HCT116 (cell line): ENCODE results near the gene TNFRSF25. TPM values are rescaled to one million over a fixed set of nuclear protein-coding genes. Genes with fewer than 3 reads are reported as not detected.

Source experiments
- ATAC-seq: fragments of 200-7000 bp; cut with Tn5 transposase; 2 replicates; pipeline ENCODE4 v1.9.1; 2020; ENCODE audit warnings: mild to moderate bottlenecking, moderate library complexity
- BruUV-seq: library from RNA; stranded (reverse); fragments of 400-500 nt; replicated peaks from 2 replicates; lab custom pipeline; 2021; lab: Mats Ljungman, UMichigan
- CTCF ChIA-PET: fragments of 300-600 bp; sonication (Branson Sonifier 250); formaldehyde crosslinking; loops from one replicate; lab custom pipeline; 2021; ENCODE audit warnings: antibody characterized with exemption; lab: Charles Lee
- POLR2A ChIA-PET: fragments of 300-600, 350-600 bp; sonication (Branson Sonifier 250); formaldehyde crosslinking; loops from one replicate; lab custom pipeline; 2021; ENCODE audit warnings: antibody characterized with exemption; lab: Charles Lee
- RAD21 ChIA-PET, 2 experiments: fragments of 300-600 bp; sonication (Branson Sonifier 250); formaldehyde crosslinking; loops; one replicate each; lab custom pipeline; 2023; ENCODE audit warnings: low total read pairs in 2 of 2; ENCODE audit not compliant: uncharacterized antibody in 2 of 2, unreplicated experiment in 2 of 2, low non-redundant PET in 1 of 2; lab: Charles Lee
- DNase-seq: peaks from one replicate; pipeline ENCODE4 v3.0.0-alpha.2; 2010; ENCODE audit warnings: low read depth, low spot score
- H2AFZ ChIP-seq: fragments of 200-600 bp; shearing (Covaris generic), sonication (generic); 2 replicates; pipeline ENCODE4 v1.6.1; 2017; ENCODE audit warnings: low read depth, mixed run types, mixed read lengths, antibody characterized with exemption, low read length; ENCODE audit not compliant: poor library complexity, severe bottlenecking
- H3K27ac ChIP-seq: 2 replicates; pipeline ENCODE4 v1.5.1; 2012; ENCODE audit warnings: low read depth, low read length
- H3K27me3 ChIP-seq: fragments of 200-600 bp; sonication (generic); 2 replicates; pipeline ENCODE4 v1.6.1; 2016; ENCODE audit warnings: mixed run types, low read length, mixed read lengths; ENCODE audit not compliant: insufficient read depth
- H3K36me3 ChIP-seq, 2 experiments: fragments of 200-500 bp in 1 of 2; fragments of 200-600 bp in 1 of 2; sonication (Bioruptor generic) in 1 of 2; sonication (generic) in 1 of 2; 2 replicates each; pipeline versions ENCODE4 v1.5.1 to v1.6.1; 2014 to 2016; ENCODE audit warnings: low read length in 2 of 2, inconsistent platforms in 1 of 2, mixed read lengths in 1 of 2, mixed run types in 1 of 2; ENCODE audit not compliant: insufficient read depth in 2 of 2, control insufficient read depth in 1 of 2
- H3K4me1 ChIP-seq, 2 experiments: fragments of 200-600 bp in 1 of 2; sonication (generic) in 1 of 2; 2 replicates each; pipeline versions ENCODE4 v1.5.1 to v1.6.1; 2012 to 2017; ENCODE audit warnings: low read length in 2 of 2, inconsistent platforms in 1 of 2, mild to moderate bottlenecking in 1 of 2, mixed read lengths in 1 of 2, mixed run types in 1 of 2, moderate library complexity in 1 of 2; ENCODE audit not compliant: insufficient read depth in 2 of 2, control insufficient read depth in 1 of 2
- H3K4me2 ChIP-seq: fragments of 200-600 bp; sonication (generic); 2 replicates; pipeline ENCODE4 v1.6.1; 2017; ENCODE audit warnings: mixed run types, low read length, mixed read lengths
- H3K4me3 ChIP-seq, 2 experiments: fragments of 200-600 bp in 1 of 2; sonication (generic) in 1 of 2; replicated peaks in 1 of 2; 2 replicates each; pipeline ENCODE4 v1.5.1; 2011 to 2016; ENCODE audit warnings: low read length in 2 of 2, control low read depth in 1 of 2, low read depth in 1 of 2, mild to moderate bottlenecking in 1 of 2, mixed read lengths in 1 of 2, mixed run types in 1 of 2
- H3K79me2 ChIP-seq: fragments of 200-600 bp; sonication (generic); 2 replicates; pipeline ENCODE4 v1.6.1; 2017; ENCODE audit warnings: mild to moderate bottlenecking, mixed run types, low read length, moderate library complexity, mixed read lengths; ENCODE audit not compliant: insufficient read depth
- H3K9ac ChIP-seq: fragments of 200-600 bp; sonication (generic); 2 replicates; pipeline ENCODE4 v1.6.1; 2016; ENCODE audit warnings: low read length, mixed read lengths
- H3K9me2 ChIP-seq: fragments of 200-600 bp; sonication (generic), shearing (Covaris generic); 2 replicates; pipeline ENCODE4 v1.6.1; 2017; ENCODE audit warnings: mixed run types, mild to moderate bottlenecking, moderate library complexity; ENCODE audit not compliant: insufficient read depth
- H3K9me3 ChIP-seq, 2 experiments: fragments of 200-500 bp in 1 of 2; fragments of 200-600 bp in 1 of 2; sonication (Bioruptor generic) in 1 of 2; sonication (generic) in 1 of 2; 2 replicates each; pipeline ENCODE4 v1.6.1; 2014 to 2017; ENCODE audit warnings: low read length in 2 of 2, mixed read lengths in 2 of 2, inconsistent platforms in 1 of 2, low read depth in 1 of 2, mild to moderate bottlenecking in 1 of 2, mixed run types in 1 of 2, moderate library complexity in 1 of 2; ENCODE audit not compliant: control insufficient read depth in 1 of 2, insufficient read depth in 1 of 2
- H4K20me1 ChIP-seq: fragments of 200-600 bp; sonication (generic), shearing (Covaris generic); 2 replicates; pipeline ENCODE4 v1.6.1; 2017; ENCODE audit warnings: mixed run types, mild to moderate bottlenecking, moderate library complexity; ENCODE audit not compliant: insufficient read depth
- CBX3 ChIP-seq: IDR thresholded peaks from 2 replicates; pipeline ENCODE4 v1.6.1; 2012; ENCODE audit warnings: low read depth
- CEBPB ChIP-seq: IDR thresholded peaks from 2 replicates; pipeline ENCODE4 v1.6.1; 2012; ENCODE audit warnings: low read depth
- EZH2phosphoT487 ChIP-seq: fragments of 200-600 bp; IDR thresholded peaks from 2 replicates; pipeline ENCODE4 v1.6.1; 2018; ENCODE audit warnings: antibody characterized with exemption, borderline replicate concordance
- FOSL1 ChIP-seq: IDR thresholded peaks from 2 replicates; pipeline ENCODE4 v1.6.1; 2012; ENCODE audit warnings: low read depth
- POLR2A ChIP-seq: IDR thresholded peaks from 2 replicates; pipeline ENCODE4 v1.7.0; 2011; ENCODE audit warnings: borderline replicate concordance; ENCODE audit not compliant: insufficient read depth, insufficient read length; ENCODE audit errors: extremely low read depth
- POLR2AphosphoS5 ChIP-seq: IDR thresholded peaks from 2 replicates; pipeline ENCODE4 v1.6.1; 2011; ENCODE audit warnings: mild to moderate bottlenecking, low read depth, low read length, moderate library complexity
- RAD21 ChIP-seq: IDR thresholded peaks from 2 replicates; pipeline ENCODE4 v1.6.1; 2012; ENCODE audit warnings: low read depth, mild to moderate bottlenecking
- SIN3A ChIP-seq: IDR thresholded peaks from 2 replicates; pipeline ENCODE4 v1.6.1; 2012; ENCODE audit warnings: low read depth
- SP1 ChIP-seq: IDR thresholded peaks from 2 replicates; pipeline ENCODE4 v1.6.1; 2012; ENCODE audit warnings: low read depth
- TCF7L2 ChIP-seq: IDR thresholded peaks from 2 replicates; pipeline ENCODE4 v1.7.0; 2011; ENCODE audit warnings: borderline replicate concordance, inconsistent platforms; ENCODE audit not compliant: insufficient read depth, insufficient read length; ENCODE audit errors: extremely low read depth
- YY1 ChIP-seq: IDR thresholded peaks from 2 replicates; pipeline ENCODE4 v1.6.1; 2011; ENCODE audit warnings: low read length, low read depth, moderate library complexity, mild to moderate bottlenecking; ENCODE audit not compliant: insufficient replicate concordance; ENCODE audit errors: extremely low read depth
- ZFX ChIP-seq: fragments of 450-650 bp; IDR thresholded peaks from 2 replicates; pipeline ENCODE4 v1.6.1; 2017
- ZNF274 ChIP-seq: fragments of 200-500 bp; sonication (Bioruptor generic); IDR thresholded peaks from 2 replicates; pipeline ENCODE4 v1.6.1; 2014; ENCODE audit warnings: mild to moderate bottlenecking, low read depth, low read length, inconsistent platforms
- intact Hi-C: fragments of 100-400 bp; cut with micrococcal nuclease; formaldehyde crosslinking; loops from 2 replicates; pipeline ENCODE4 v1.10.0; 2022
- total RNA-seq: library from RNA; stranded (reverse); gene quantifications from one replicate; pipeline ENCODE4 v1.2.1, GENCODE V29; 2021; ENCODE audit not compliant: unreplicated experiment
- TF ChIP-seq, protein P1 (sequence below): IDR thresholded peaks from 2 replicates; pipeline ENCODE4 v1.6.1; 2012; ENCODE audit warnings: low read depth
- TF ChIP-seq, protein P2 (sequence below), 3 experiments: fragments of 200-600 bp in 1 of 3; sonication (generic) in 1 of 3; IDR thresholded peaks in 2 of 3; conservative IDR thresholded peaks in 1 of 3; 2 replicates each; pipeline ENCODE4 v1.5.1; 2012 to 2017; ENCODE audit warnings: low read depth in 2 of 3, low read length in 2 of 3, antibody characterized with exemption in 1 of 3, borderline replicate concordance in 1 of 3, control low read depth in 1 of 3, mild to moderate bottlenecking in 1 of 3, mixed read lengths in 1 of 3, mixed run types in 1 of 3, moderate library complexity in 1 of 3; ENCODE audit not compliant: insufficient read depth in 1 of 3
- TF ChIP-seq, protein P3 (sequence below): IDR thresholded peaks from 2 replicates; pipeline ENCODE4 v1.6.1; 2012
- TF ChIP-seq, protein P4 (sequence below): IDR thresholded peaks from 2 replicates; pipeline ENCODE4 v1.6.1; 2012
- TF ChIP-seq, protein P5 (sequence below): IDR thresholded peaks from 2 replicates; pipeline ENCODE4 v1.6.1; 2011; ENCODE audit warnings: mild to moderate bottlenecking, low read length, moderate library complexity; ENCODE audit not compliant: insufficient replicate concordance; ENCODE audit errors: extremely low read depth

Gene TNFRSF25
- total RNA-seq, 1 experiment from 2014 or later: 27.5 TPM

DNA sequence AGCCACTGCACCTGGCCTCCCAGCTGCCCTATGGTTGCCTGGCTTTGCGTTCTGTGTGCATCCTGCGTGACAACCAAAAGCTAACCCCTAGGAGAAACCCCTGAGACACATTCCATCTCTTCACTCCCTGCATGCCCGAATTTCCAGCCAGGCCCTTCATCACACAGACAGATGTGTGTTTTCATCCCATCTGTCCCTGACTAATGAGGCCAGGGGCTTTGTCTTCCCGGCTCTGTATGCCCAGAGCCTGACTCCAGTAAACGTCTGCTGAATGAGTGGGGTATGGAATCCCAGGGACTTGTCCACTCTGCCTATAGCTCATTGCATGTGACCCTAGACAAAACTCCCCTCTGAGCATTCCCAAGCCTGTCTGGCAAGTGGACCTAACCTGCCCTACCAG, 31.8 kb downstream of the TNFRSF25 start:
- no peaks in the 10 kb centered on the region for H3K79me2 ChIP-seq
- no peaks in the 10 kb centered on the region for H3K9me3 ChIP-seq
- H3K27me3 ChIP-seq: no peaks in the 10 kb centered on the region
- CTCF ChIA-PET: interaction anchor here (0.9 kb wide), 1 partner anchor 11 kb away, joined by 3 read pairs; no protein-coding TSS in a partner anchor
- intact Hi-C loops: no loop called here
- H3K9me2 ChIP-seq: no peaks in the 10 kb centered on the region
- RAD21 ChIA-PET: no interaction called here
- no peak overlapping the region for H3K4me2 ChIP-seq
- no TSS peak for BruUV-seq
- DNase-seq (no peak), ATAC-seq (no peak)
- H4K20me1 ChIP-seq: no peaks in the 10 kb centered on the region
- H3K4me1 ChIP-seq: peaks cover under 1 to 15% of the 10 kb centered on the region in 2 experiments; a peak in 3 of 4 replicates
- no peak overlapping the region for H3K9ac ChIP-seq
- POLR2A ChIA-PET: no interaction called here
- TF ChIP-seq CBX3 (no peak), TCF7L2 (no peak), RAD21 (no peak), CEBPB (no peak), POLR2AphosphoS5 (no peak), EZH2phosphoT487 (no peak), ZNF274 (no peak), SP1 (no peak), ZFX (no peak), FOSL1 (no peak), POLR2A (no peak), YY1 (no peak), SIN3A (no peak)
- TF ChIP-seq, protein P1, sequence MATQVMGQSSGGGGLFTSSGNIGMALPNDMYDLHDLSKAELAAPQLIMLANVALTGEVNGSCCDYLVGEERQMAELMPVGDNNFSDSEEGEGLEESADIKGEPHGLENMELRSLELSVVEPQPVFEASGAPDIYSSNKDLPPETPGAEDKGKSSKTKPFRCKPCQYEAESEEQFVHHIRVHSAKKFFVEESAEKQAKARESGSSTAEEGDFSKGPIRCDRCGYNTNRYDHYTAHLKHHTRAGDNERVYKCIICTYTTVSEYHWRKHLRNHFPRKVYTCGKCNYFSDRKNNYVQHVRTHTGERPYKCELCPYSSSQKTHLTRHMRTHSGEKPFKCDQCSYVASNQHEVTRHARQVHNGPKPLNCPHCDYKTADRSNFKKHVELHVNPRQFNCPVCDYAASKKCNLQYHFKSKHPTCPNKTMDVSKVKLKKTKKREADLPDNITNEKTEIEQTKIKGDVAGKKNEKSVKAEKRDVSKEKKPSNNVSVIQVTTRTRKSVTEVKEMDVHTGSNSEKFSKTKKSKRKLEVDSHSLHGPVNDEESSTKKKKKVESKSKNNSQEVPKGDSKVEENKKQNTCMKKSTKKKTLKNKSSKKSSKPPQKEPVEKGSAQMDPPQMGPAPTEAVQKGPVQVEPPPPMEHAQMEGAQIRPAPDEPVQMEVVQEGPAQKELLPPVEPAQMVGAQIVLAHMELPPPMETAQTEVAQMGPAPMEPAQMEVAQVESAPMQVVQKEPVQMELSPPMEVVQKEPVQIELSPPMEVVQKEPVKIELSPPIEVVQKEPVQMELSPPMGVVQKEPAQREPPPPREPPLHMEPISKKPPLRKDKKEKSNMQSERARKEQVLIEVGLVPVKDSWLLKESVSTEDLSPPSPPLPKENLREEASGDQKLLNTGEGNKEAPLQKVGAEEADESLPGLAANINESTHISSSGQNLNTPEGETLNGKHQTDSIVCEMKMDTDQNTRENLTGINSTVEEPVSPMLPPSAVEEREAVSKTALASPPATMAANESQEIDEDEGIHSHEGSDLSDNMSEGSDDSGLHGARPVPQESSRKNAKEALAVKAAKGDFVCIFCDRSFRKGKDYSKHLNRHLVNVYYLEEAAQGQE: no peak
- TF ChIP-seq, protein P2, sequence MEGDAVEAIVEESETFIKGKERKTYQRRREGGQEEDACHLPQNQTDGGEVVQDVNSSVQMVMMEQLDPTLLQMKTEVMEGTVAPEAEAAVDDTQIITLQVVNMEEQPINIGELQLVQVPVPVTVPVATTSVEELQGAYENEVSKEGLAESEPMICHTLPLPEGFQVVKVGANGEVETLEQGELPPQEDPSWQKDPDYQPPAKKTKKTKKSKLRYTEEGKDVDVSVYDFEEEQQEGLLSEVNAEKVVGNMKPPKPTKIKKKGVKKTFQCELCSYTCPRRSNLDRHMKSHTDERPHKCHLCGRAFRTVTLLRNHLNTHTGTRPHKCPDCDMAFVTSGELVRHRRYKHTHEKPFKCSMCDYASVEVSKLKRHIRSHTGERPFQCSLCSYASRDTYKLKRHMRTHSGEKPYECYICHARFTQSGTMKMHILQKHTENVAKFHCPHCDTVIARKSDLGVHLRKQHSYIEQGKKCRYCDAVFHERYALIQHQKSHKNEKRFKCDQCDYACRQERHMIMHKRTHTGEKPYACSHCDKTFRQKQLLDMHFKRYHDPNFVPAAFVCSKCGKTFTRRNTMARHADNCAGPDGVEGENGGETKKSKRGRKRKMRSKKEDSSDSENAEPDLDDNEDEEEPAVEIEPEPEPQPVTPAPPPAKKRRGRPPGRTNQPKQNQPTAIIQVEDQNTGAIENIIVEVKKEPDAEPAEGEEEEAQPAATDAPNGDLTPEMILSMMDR (IDR thresholded peaks at IDR 0.05 in 2 of 3, conservative IDR thresholded peaks at IDR 0.05 in 1 of 3; ENCODE audit: borderline replicate concordance in 1 of 3, insufficient read depth in 1 of 3, low read depth in 2 of 3, low read length in 2 of 3): no peak
- TF ChIP-seq, protein P3, sequence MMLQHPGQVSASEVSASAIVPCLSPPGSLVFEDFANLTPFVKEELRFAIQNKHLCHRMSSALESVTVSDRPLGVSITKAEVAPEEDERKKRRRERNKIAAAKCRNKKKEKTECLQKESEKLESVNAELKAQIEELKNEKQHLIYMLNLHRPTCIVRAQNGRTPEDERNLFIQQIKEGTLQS: no peak
- TF ChIP-seq, protein P4, sequence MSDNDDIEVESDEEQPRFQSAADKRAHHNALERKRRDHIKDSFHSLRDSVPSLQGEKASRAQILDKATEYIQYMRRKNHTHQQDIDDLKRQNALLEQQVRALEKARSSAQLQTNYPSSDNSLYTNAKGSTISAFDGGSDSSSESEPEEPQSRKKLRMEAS: no peak
- TF ChIP-seq, protein P5, sequence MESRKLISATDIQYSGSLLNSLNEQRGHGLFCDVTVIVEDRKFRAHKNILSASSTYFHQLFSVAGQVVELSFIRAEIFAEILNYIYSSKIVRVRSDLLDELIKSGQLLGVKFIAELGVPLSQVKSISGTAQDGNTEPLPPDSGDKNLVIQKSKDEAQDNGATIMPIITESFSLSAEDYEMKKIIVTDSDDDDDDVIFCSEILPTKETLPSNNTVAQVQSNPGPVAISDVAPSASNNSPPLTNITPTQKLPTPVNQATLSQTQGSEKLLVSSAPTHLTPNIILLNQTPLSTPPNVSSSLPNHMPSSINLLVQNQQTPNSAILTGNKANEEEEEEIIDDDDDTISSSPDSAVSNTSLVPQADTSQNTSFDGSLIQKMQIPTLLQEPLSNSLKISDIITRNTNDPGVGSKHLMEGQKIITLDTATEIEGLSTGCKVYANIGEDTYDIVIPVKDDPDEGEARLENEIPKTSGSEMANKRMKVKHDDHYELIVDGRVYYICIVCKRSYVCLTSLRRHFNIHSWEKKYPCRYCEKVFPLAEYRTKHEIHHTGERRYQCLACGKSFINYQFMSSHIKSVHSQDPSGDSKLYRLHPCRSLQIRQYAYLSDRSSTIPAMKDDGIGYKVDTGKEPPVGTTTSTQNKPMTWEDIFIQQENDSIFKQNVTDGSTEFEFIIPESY: no peak
- no peak overlapping the region for H3K27ac ChIP-seq
- H3K4me3 ChIP-seq: no peak overlapping the region
- no peaks in the 10 kb centered on the region for H3K36me3 ChIP-seq
- H2AFZ ChIP-seq: no peak overlapping the region
